ENCODE measurements around the gene ACVR2B. TPM values are rescaled to one million over a fixed set of nuclear protein-coding genes. Genes with fewer than 3 reads are reported as not detected.

The ACVR2B gene
- total RNA-seq, 1 donor from 2014 or later = 89.5 TPM

DNA sequence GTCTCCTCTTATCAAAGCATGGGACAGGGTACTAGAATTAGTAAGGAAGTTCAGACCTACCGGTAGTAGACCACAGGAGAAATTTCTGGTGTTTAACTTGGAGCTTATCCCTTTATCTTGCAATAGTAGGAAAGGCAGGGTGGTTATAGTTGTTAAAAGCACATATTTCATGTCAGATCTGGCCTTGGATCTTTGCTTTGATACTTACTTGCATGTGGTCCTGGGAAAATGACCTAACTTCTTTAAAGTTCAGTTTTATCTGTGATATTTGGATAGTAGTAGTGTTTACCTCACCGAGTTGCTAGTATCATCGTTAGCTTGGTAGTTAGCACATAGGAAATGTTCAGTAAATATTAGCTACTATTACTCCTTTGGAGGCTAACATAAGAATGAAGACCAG, 57.9 kb downstream of the ACVR2B start:
- peaks cover 6% of the 10 kb centered on the region for H3K36me3 ChIP-seq
- no peaks in the 10 kb centered on the region for H3K4me1 Mint-ChIP-seq
- H3K79me2 ChIP-seq (ENCODE audit: low read depth) = no peaks in the 10 kb centered on the region
- peaks cover 21% of the 10 kb centered on the region for H3K36me3 Mint-ChIP-seq
- H3K9me3 ChIP-seq (ENCODE audit: low read depth) = no peaks in the 10 kb centered on the region
- H3K27me3 Mint-ChIP-seq (ENCODE audit: insufficient read depth, low read depth) = no peaks in the 10 kb centered on the region
- H3K4me2 ChIP-seq = no peak overlapping the region
- H3K9ac ChIP-seq = no peak overlapping the region
- no peak overlapping the region for H3K4me3 ChIP-seq
- H3K4me3 Mint-ChIP-seq = no peak overlapping the region
- no peak overlapping the region for H2AFZ ChIP-seq (replicated peaks)
- TF ChIP-seq EZH2phosphoT487 (IDR thresholded peaks at IDR 0.05) = no peak
- TF ChIP-seq EZH2 (IDR thresholded peaks at IDR 0.05) = no peak
- TF ChIP-seq, protein P1, sequence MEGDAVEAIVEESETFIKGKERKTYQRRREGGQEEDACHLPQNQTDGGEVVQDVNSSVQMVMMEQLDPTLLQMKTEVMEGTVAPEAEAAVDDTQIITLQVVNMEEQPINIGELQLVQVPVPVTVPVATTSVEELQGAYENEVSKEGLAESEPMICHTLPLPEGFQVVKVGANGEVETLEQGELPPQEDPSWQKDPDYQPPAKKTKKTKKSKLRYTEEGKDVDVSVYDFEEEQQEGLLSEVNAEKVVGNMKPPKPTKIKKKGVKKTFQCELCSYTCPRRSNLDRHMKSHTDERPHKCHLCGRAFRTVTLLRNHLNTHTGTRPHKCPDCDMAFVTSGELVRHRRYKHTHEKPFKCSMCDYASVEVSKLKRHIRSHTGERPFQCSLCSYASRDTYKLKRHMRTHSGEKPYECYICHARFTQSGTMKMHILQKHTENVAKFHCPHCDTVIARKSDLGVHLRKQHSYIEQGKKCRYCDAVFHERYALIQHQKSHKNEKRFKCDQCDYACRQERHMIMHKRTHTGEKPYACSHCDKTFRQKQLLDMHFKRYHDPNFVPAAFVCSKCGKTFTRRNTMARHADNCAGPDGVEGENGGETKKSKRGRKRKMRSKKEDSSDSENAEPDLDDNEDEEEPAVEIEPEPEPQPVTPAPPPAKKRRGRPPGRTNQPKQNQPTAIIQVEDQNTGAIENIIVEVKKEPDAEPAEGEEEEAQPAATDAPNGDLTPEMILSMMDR (IDR thresholded peaks at IDR 0.05) = no peak
- H3K4me1 ChIP-seq = no peaks in the 10 kb centered on the region
- DNase-seq (ENCODE audit: low spot score) = no peak
- no peaks in the 10 kb centered on the region for H3K27me3 ChIP-seq
- no peaks in the 10 kb centered on the region for H3K9me3 Mint-ChIP-seq
- no peak overlapping the region for H3K27ac Mint-ChIP-seq
- no peaks in the 10 kb centered on the region for H4K20me1 ChIP-seq (ENCODE audit: low read depth)
- H3K27ac ChIP-seq = no peak overlapping the region
- H3F3A ChIP-seq (ENCODE audit: low read depth) = no peaks in the 10 kb centered on the region

DNA sequence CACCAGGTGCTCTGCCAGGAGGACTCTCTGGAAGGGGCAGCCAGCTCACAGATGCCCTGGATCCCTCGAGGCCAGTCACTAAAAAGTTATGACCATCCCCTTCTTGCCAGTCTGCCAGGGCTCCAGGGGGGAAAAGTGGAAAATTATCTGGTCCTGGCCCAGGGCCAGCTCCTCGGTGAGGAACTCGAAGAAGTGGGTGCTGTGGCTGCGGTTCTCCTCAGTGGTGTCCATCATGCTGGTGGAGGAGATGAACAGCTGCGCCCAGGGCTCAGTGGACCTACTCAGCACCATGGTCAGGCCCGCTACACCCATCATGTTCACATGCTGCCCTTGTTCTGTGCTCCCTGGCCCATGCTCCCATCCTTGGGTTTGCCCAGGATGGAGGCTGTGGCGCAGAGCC, 61.7 kb downstream of the ACVR2B start:
- Histone ChIP-seq H3F3A (ENCODE audit: low read depth) (no peaks in the 10 kb centered on the region), H3K9ac (no peak overlapping the region), H3K4me2 (no peak overlapping the region), H3K36me3 (no peaks in the 10 kb centered on the region), H2AFZ (replicated peaks) (no peak overlapping the region), H3K9me3 (ENCODE audit: low read depth) (no peaks in the 10 kb centered on the region), H3K4me3 (no peak overlapping the region), H3K27me3 (no peaks in the 10 kb centered on the region), H3K4me1 (peaks cover 12% of the 10 kb centered on the region), H4K20me1 (ENCODE audit: low read depth) (no peaks in the 10 kb centered on the region), H3K27ac (no peak overlapping the region), H3K79me2 (ENCODE audit: low read depth) (no peaks in the 10 kb centered on the region)
- Mint-ChIP-seq H3K27me3 (ENCODE audit: insufficient read depth, low read depth) (no peaks in the 10 kb centered on the region), H3K4me3 (no peak overlapping the region), H3K36me3 (peaks cover 15% of the 10 kb centered on the region), H3K27ac (no peak overlapping the region), H3K4me1 (peaks cover 4% of the 10 kb centered on the region), H3K9me3 (no peaks in the 10 kb centered on the region)
- DNase-seq (ENCODE audit: low spot score) = no peak
- TF ChIP-seq, protein P1 (IDR thresholded peaks at IDR 0.05) = no peak
- no peak for TF ChIP-seq EZH2 (IDR thresholded peaks at IDR 0.05)
- TF ChIP-seq EZH2phosphoT487 (IDR thresholded peaks at IDR 0.05) = no peak

DNA sequence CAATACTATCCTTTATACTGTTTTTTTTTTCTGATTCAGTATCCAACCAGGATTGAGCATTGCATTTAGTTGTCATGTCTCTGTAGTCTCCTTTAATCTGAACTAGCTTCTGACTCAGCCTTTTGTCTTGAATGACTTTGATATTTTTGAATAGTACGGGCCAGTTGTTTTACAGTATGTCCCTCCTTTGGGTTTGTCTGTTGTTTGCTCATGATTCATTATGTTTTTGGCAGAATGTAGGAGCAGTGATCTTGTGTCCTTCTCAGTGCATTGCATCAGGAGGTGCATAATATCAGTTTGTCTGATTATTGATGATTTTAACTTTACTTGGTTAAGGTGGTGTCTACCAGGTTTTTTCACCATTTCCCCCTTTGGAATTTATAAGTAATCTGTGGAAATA, 63.0 kb downstream of the ACVR2B start:
- Histone ChIP-seq H3K9me3 (ENCODE audit: low read depth) (no peaks in the 10 kb centered on the region), H3F3A (ENCODE audit: low read depth) (peaks cover 5% of the 10 kb centered on the region), H3K79me2 (ENCODE audit: low read depth) (no peaks in the 10 kb centered on the region), H3K36me3 (no peaks in the 10 kb centered on the region), H3K27ac (no peak overlapping the region), H2AFZ (replicated peaks) (no peak overlapping the region), H3K27me3 (no peaks in the 10 kb centered on the region), H3K9ac (no peak overlapping the region), H3K4me2 (no peak overlapping the region), H3K4me1 (peaks cover 21% of the 10 kb centered on the region), H3K4me3 (no peak overlapping the region), H4K20me1 (ENCODE audit: low read depth) (peaks cover 2% of the 10 kb centered on the region)
- Mint-ChIP-seq H3K9me3 (no peaks in the 10 kb centered on the region), H3K4me1 (peaks cover 4% of the 10 kb centered on the region), H3K36me3 (peaks cover 15% of the 10 kb centered on the region), H3K27me3 (ENCODE audit: insufficient read depth, low read depth) (no peaks in the 10 kb centered on the region), H3K4me3 (no peak overlapping the region), H3K27ac (no peak overlapping the region)
- DNase-seq (ENCODE audit: low spot score) = no peak
- TF ChIP-seq EZH2 (IDR thresholded peaks at IDR 0.05) (no peak), EZH2phosphoT487 (IDR thresholded peaks at IDR 0.05) (no peak)
- TF ChIP-seq, protein P1 (IDR thresholded peaks at IDR 0.05) = no peak
